GM12878 (cell line): ENCODE data around the gene DNMT1. TPM values are rescaled to one million over a fixed set of nuclear protein-coding genes. Genes with fewer than 3 reads are reported as not detected.
A peak's percentile ranks its signal among the peaks of the same experiment; 100 is the strongest.

Source experiments
- ATAC-seq: fragments of 200-7000 bp; cut with Tn5 transposase; 3 replicates; pipeline ENCODE4 v1.9.1; 2020; ENCODE audit warnings: mild to moderate bottlenecking, moderate library complexity
- BruUV-seq: library from RNA; stranded (reverse); fragments of 400-500 nt; replicated peaks from 2 replicates; lab custom pipeline; 2021; lab: Mats Ljungman, UMichigan
- CTCF ChIA-PET: fragments of 300-600 bp; sonication (Branson Sonifier 250); formaldehyde crosslinking; extraction: SDS; loops from one replicate; lab custom pipeline; 2021; ENCODE audit warnings: inconsistent platforms; lab: Yijun Ruan, JAX
- POLR2A ChIA-PET: fragments of 350-600 bp; formaldehyde crosslinking; extraction: SDS; loops from one replicate; lab custom pipeline; 2021; ENCODE audit warnings: inconsistent platforms; lab: Charles Lee
- RAD21 ChIA-PET: fragments of 300-600 bp; sonication (Branson Sonifier 250); formaldehyde crosslinking; loops from one replicate; lab custom pipeline; 2023; ENCODE audit warnings: antibody characterized with exemption; ENCODE audit not compliant: unreplicated experiment; lab: Charles Lee
- SMC1A ChIA-PET: fragments of 300-600 bp; sonication (Branson Sonifier 250); formaldehyde crosslinking; loops from one replicate; lab custom pipeline; 2023; ENCODE audit not compliant: unreplicated experiment, uncharacterized antibody; lab: Charles Lee
- DNase-seq: peaks from one replicate; pipeline ENCODE4 v3.0.0-alpha.2; 2011; ENCODE audit warnings: low read depth, low spot score
- FAIRE-seq: peaks from 3 replicates; lab custom pipeline; 2011; peaks lifted over from hg19 to GRCh38; lab: Jason Lieb, UNC
- H2AFZ ChIP-seq: 2 replicates; pipeline ENCODE4 v1.6.0; 2011; ENCODE audit warnings: low read depth, low read length, control low read depth; ENCODE audit not compliant: control insufficient read depth
- H3K27ac ChIP-seq: 2 replicates; pipeline ENCODE4 v1.5.1; 2011; ENCODE audit warnings: control low read depth; ENCODE audit not compliant: control insufficient read depth, insufficient read depth
- H3K27me3 ChIP-seq, 2 experiments: replicated peaks in 1 of 2; 2 replicates each; pipeline versions ENCODE4 v1.6.0 to v1.6.1; 2011; ENCODE audit warnings: low read length in 1 of 2; ENCODE audit not compliant: control insufficient read depth in 2 of 2, insufficient read depth in 2 of 2
- H3K36me3 ChIP-seq, 2 experiments: 2 replicates each; pipeline ENCODE4 v1.5.1; 2011; ENCODE audit warnings: low read length in 1 of 2; ENCODE audit not compliant: control insufficient read depth in 2 of 2, insufficient read depth in 2 of 2
- H3K4me1 ChIP-seq: 2 replicates; pipeline ENCODE4 v1.6.1; 2011; ENCODE audit warnings: mild to moderate bottlenecking, low read length, moderate library complexity, mixed read lengths; ENCODE audit not compliant: control insufficient read depth, insufficient read depth
- H3K4me2 ChIP-seq: 2 replicates; pipeline ENCODE4 v1.6.0; 2011; ENCODE audit warnings: control low read depth; ENCODE audit not compliant: control insufficient read depth, insufficient read depth
- H3K4me3 ChIP-seq: fragments of 200-600 bp; sonication (generic); 2 replicates; pipeline ENCODE4 v1.5.1; 2016
- H3K79me2 ChIP-seq: 2 replicates; pipeline ENCODE4 v1.6.0; 2011; ENCODE audit warnings: low read length; ENCODE audit not compliant: control insufficient read depth, insufficient read depth
- H3K9ac ChIP-seq: 2 replicates; pipeline ENCODE4 v1.8.0; 2011; ENCODE audit warnings: low read length, control low read depth, mixed read lengths; ENCODE audit not compliant: control insufficient read depth, insufficient read depth
- H3K9me3 ChIP-seq: replicated peaks from 3 replicates; pipeline ENCODE4 v1.5.1; 2011; ENCODE audit warnings: mild to moderate bottlenecking, low read length; ENCODE audit not compliant: control insufficient read depth, insufficient read depth
- H4K20me1 ChIP-seq: 2 replicates; pipeline ENCODE4 v1.6.0; 2011; ENCODE audit not compliant: control insufficient read depth, insufficient read depth
- BACH1 ChIP-seq: fragments of 450-650 bp; IDR thresholded peaks from 2 replicates; pipeline ENCODE4 v1.6.1; 2017; ENCODE audit warnings: mild to moderate bottlenecking, borderline replicate concordance
- CBX5 ChIP-seq: sonication (generic); IDR thresholded peaks from 2 replicates; pipeline ENCODE4 v1.6.1; 2016; ENCODE audit warnings: low read depth, moderate library complexity, mild to moderate bottlenecking, inconsistent platforms
- CUX1 ChIP-seq: IDR thresholded peaks from 2 replicates; pipeline ENCODE4 v1.6.1; 2012; ENCODE audit warnings: improper control_type of control experiment, low read depth, low read length; ENCODE audit not compliant: insufficient replicate concordance
- EED ChIP-seq: sonication (generic); IDR thresholded peaks from 2 replicates; pipeline ENCODE4 v1.6.1; 2016; ENCODE audit warnings: antibody characterized with exemption, low read depth
- FOXM1 ChIP-seq: IDR thresholded peaks from 2 replicates; pipeline ENCODE4 v1.6.1; 2012; ENCODE audit warnings: low read depth, mild to moderate bottlenecking, inconsistent platforms, low read length, moderate library complexity
- HCFC1 ChIP-seq: fragments of 150-350 bp; IDR thresholded peaks from 2 replicates; pipeline ENCODE4 v1.6.1; 2014; ENCODE audit warnings: low read length
- HDAC2 ChIP-seq: fragments of 200-600 bp; sonication (generic); IDR thresholded peaks from 2 replicates; pipeline ENCODE4 v1.6.1; 2017
- NBN ChIP-seq: fragments of 450-650 bp; IDR thresholded peaks from 2 replicates; pipeline ENCODE4 v1.6.1; 2016
- NFXL1 ChIP-seq: fragments of 450-650 bp; IDR thresholded peaks from 2 replicates; pipeline ENCODE4 v1.6.1; 2017; ENCODE audit warnings: antibody characterized with exemption, mild to moderate bottlenecking, borderline replicate concordance
- RB1 ChIP-seq: fragments of 450-650 bp; formaldehyde crosslinking; IDR thresholded peaks from 2 replicates; pipeline ENCODE4 v1.6.1; 2017; ENCODE audit warnings: mild to moderate bottlenecking, borderline replicate concordance
- RUNX3 ChIP-seq: IDR thresholded peaks from 2 replicates; pipeline ENCODE4 v1.6.1; 2012; ENCODE audit warnings: low read length, inconsistent platforms
- TARDBP ChIP-seq: IDR thresholded peaks from 2 replicates; pipeline ENCODE4 v1.6.1; 2016; ENCODE audit warnings: borderline replicate concordance
- USF2 ChIP-seq: IDR thresholded peaks from 2 replicates; pipeline ENCODE4 v1.6.1; 2011; ENCODE audit warnings: low read depth, low read length, improper control_type of control experiment, borderline replicate concordance
- ZBTB4 ChIP-seq: fragments of 450-650 bp; formaldehyde crosslinking; IDR thresholded peaks from 2 replicates; pipeline ENCODE4 v1.4.0; 2022; ENCODE audit warnings: mild to moderate bottlenecking, moderate library complexity
- ZSCAN29 ChIP-seq: fragments of 450-650 bp; IDR thresholded peaks from 2 replicates; pipeline ENCODE4 v1.6.1; 2017; ENCODE audit warnings: mild to moderate bottlenecking, moderate library complexity
- WGBS: methylation state at CpG from one replicate; pipeline ENCODE4 v1.1.6; 2016; ENCODE audit warnings: low lambda C conversion rate; ENCODE audit not compliant: insufficient replicate concordance, insufficient coverage; ENCODE audit errors: missing lambda C conversion rate; 5-methylcytosine and 5-hydroxymethylcytosine counted together
- in situ Hi-C: fragments of 300-500 bp; cut with MboI; formaldehyde crosslinking; loops from 9 replicates; pipeline ENCODE4 v1.14.3; 2018; ENCODE audit warnings: mixed read lengths
- intact Hi-C: fragments of 100-400 bp; cut with micrococcal nuclease; formaldehyde crosslinking; loops from one replicate; pipeline ENCODE4 v1.14.2; 2022; ENCODE audit not compliant: unreplicated experiment
- polyA plus RNA-seq, 11 experiments: library from polyadenylated mRNA; depleted of rRNA in 4 of 11; unstranded in 6 of 11; stranded (reverse) in 5 of 11; fragments of >200 nt; fragmentation: Nextera tagmentation in 4 of 11; fragmentation: Illumina TruSeq in 1 of 11; extraction: Ambion mirVana in 4 of 11; extraction: Trizol in 1 of 11; gene quantifications; 1 replicate in 1 of 11; 2 replicates in 10 of 11; pipeline versions ENCODE4 v1.2.1 to v1.2.3, GENCODE V29; 2011 to 2016; ENCODE audit warnings: inconsistent platforms in 2 of 11, missing spikeins in 2 of 11, low read depth in 1 of 11
- total RNA-seq, 4 experiments: library from RNA; depleted of rRNA in 3 of 4; stranded (reverse); fragments of >200 nt in 3 of 4; fragmentation: Illumina TruSeq in 1 of 4; extraction: Trizol in 1 of 4; gene quantifications; 2 replicates each; pipeline versions ENCODE4 v1.2.1 to v1.2.3, GENCODE V29; 2013 to 2021

Gene DNMT1
- total and polyA plus RNA-seq, 10 of the 15 experiments (the other 5 are each of a cell fraction or from before 2014, with no cell fraction given): 70.0 to 290 (median 133) TPM

- WGBS: under 1% methylated on average over 15 of the region's 16 CpGs
- TF ChIP-seq USF2: no peak; the same call in 1 of the 2 replicates
- peak; percentile 37; the same call in 1 of the 2 replicates for TF ChIP-seq RB1
- peak; percentile 55; the same call in 1 of the 2 replicates for TF ChIP-seq FOXM1
- peak; percentile 63 for TF ChIP-seq RUNX3
- 0 out of 2 replicates have a peak, but pooled peaks have one; percentile 13 for TF ChIP-seq TARDBP
- peak; percentile 82; the same call in 1 of the 2 replicates for TF ChIP-seq ZSCAN29
- no peak for TF ChIP-seq HDAC2
- TF ChIP-seq HCFC1: no peak
- peak; percentile 71 for TF ChIP-seq BACH1
- TF ChIP-seq ZBTB4 (CRISPR knock-in tag): no peak
- TF ChIP-seq CUX1: peak; percentile 25
- TF ChIP-seq EED: peak; percentile 91
- TF ChIP-seq NFXL1: no peak
- TF ChIP-seq NBN: peak; percentile 94; the same call in 1 of the 2 replicates
- peak; percentile 45; the same call in 1 of the 2 replicates for TF ChIP-seq CBX5
Measured at GRCh38 chr19:10105509-10106099, 89.1 kb downstream of the DNMT1 start.

More at GRCh38 chr19:10105509-10106099, 89.1 kb downstream of the DNMT1 start:
- Histone ChIP-seq H3K4me3 (peak overlapping the region; percentile 58), H3K4me2 (peak overlapping the region; percentile 94), H3K4me1 (peaks cover 50% of the 10 kb centered on the region), H4K20me1 (no peaks in the 10 kb centered on the region), H3K9ac (peak overlapping the region; percentile 95), H3K36me3 (peaks cover 18 to 24% of the 10 kb centered on the region in 2 experiments; a peak in 3 of 4 replicates), H3K27me3 (no peaks in the 10 kb centered on the region), H3K27ac (peak overlapping the region; percentile 100), H2AFZ (no peak overlapping the region), H3K9me3 (no peaks in the 10 kb centered on the region), H3K79me2 (peaks cover 46% of the 10 kb centered on the region)
- peak; percentile 38 for ATAC-seq
- no TSS peak for BruUV-seq
- CTCF ChIA-PET: interaction anchor here (0.5 to 1.9 kb wide), 7 partner anchors 9 to 133 kb away, joined by 3 to 6 read pairs (median 3); no protein-coding TSS in a partner anchor
- SMC1A ChIA-PET: interaction anchor here (0.9 to 11.1 kb wide), 7 partner anchors 7 to 144 kb away, joined by 3 to 150 read pairs (median 6); partner anchors contain the start of gene P2RY11
- RAD21 ChIA-PET: interaction anchor here (1.3 to 2.7 kb wide), 5 partner anchors 10 to 144 kb away, joined by 4 to 9 read pairs (median 5); no protein-coding TSS in a partner anchor
- POLR2A ChIA-PET: interaction anchor here (0.8 to 4.6 kb wide), 10 partner anchors 9 to 140 kb away, joined by 3 to 25 read pairs (median 7); partner anchors contain the start of genes DNMT1 and S1PR2
- peak; percentile 82 for DNase-seq
- intact Hi-C loops (loop anchor here (2.0 to 10.0 kb wide), 2 partner anchors 131 to 279 kb away; partner anchors contain the start of gene TYK2), in situ Hi-C loops (no loop called here)
- peak; percentile 75 for FAIRE-seq
